ENCODE data around the gene ACSL1.
A peak's percentile ranks its signal among the peaks of the same experiment; 100 is the strongest.

ACSL1 gene

GRCh38 chr4:184838249-184839074, 12.7 kb upstream of the ACSL1 start:
- DNase-seq, result no peak

- no peak for DNase-seq
These were observed 10.8 kb upstream of the ACSL1 start for GRCh38 chr4:184836613-184837012.

GRCh38 chr4:184833046-184833838, 7.5 kb upstream of the ACSL1 start:
- no peak for DNase-seq

GRCh38 chr4:184831153-184831552, 5.4 kb upstream of the ACSL1 start:
- no peak for DNase-seq

- DNase-seq, result no peak
These were observed 1.0 kb upstream of the ACSL1 start for GRCh38 chr4:184826691-184827270.

- DNase-seq, result no peak
These were observed 450 bp downstream of the ACSL1 start for GRCh38 chr4:184825141-184825895.

- DNase-seq, result no peak
These were observed 1.0 kb downstream of the ACSL1 start for GRCh38 chr4:184824776-184825084.

GRCh38 chr4:184824081-184824775, 1.5 kb downstream of the ACSL1 start:
- DNase-seq, result no peak

GRCh38 chr4:184823014-184823413, 2.8 kb downstream of the ACSL1 start:
- DNase-seq, result no peak

- no peak for DNase-seq
These were observed 3.4 kb downstream of the ACSL1 start for GRCh38 chr4:184822356-184822755.

GRCh38 chr4:184821242-184821641, 4.5 kb downstream of the ACSL1 start:
- DNase-seq, result no peak

GRCh38 chr4:184819786-184820185, 6.0 kb downstream of the ACSL1 start:
- DNase-seq, result no peak

GRCh38 chr4:184818216-184818564, 7.6 kb downstream of the ACSL1 start:
- DNase-seq, result no peak

- no peak for DNase-seq
These were observed 8.1 kb downstream of the ACSL1 start for GRCh38 chr4:184817494-184818215.

- DNase-seq, result no peak
These were observed 8.8 kb downstream of the ACSL1 start for GRCh38 chr4:184816962-184817361.

- DNase-seq, result peak; percentile 9
These were observed 10.5 kb downstream of the ACSL1 start for GRCh38 chr4:184815046-184815877.

- no peak for DNase-seq
These were observed 11.1 kb downstream of the ACSL1 start for GRCh38 chr4:184814686-184815045.

GRCh38 chr4:184812651-184813181, 13.1 kb downstream of the ACSL1 start:
- no peak for DNase-seq

- no peak for DNase-seq
These were observed 13.6 kb downstream of the ACSL1 start for GRCh38 chr4:184812199-184812542.

GRCh38 chr4:184811526-184812198, 14.1 kb downstream of the ACSL1 start:
- DNase-seq, result no peak
